ENCODE data around the gene MAP4. TPM values are rescaled to one million over a fixed set of nuclear protein-coding genes. Genes with fewer than 3 reads are reported as not detected.
A peak's percentile ranks its signal among the peaks of the same experiment; 100 is the strongest.

The MAP4 gene
- total RNA-seq, 4 donors from 2014 or later: 214 to 351 (median 231) TPM

DNA sequence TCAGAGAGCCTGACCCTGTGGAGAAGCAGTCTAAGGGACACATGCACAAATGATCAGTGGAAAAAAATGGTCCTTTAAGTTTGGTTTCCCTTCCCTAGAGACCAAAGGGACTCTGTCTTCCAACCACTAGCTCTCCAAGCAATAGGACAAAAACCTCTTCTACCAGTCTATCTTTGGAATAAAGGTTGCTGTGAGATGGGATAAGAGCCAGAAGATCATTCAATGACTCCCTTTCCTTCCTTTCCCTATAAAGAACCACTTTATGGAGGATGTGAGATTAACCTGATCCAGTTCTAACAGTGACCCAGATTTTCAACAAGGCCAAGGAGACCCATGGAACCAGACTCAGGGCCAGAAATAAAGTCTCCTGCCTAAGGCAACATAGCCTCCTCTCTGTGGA lies 138.5 kb downstream of the MAP4 start:
- TF ChIP-seq POLR2AphosphoS5 (IDR thresholded peaks at IDR 0.05) (no peak), CTCF (IDR thresholded peaks at IDR 0.05) (no peak), POLR2A (IDR thresholded peaks at IDR 0.05) (no peak), EP300 (IDR thresholded peaks at IDR 0.05) (no peak)
- Histone ChIP-seq H3K27me3 (no peaks in the 10 kb centered on the region), H3K9me3 (no peaks in the 10 kb centered on the region), H3K4me1 (peaks cover 0 to 11% (median 0%) of the 10 kb centered on the region in 3 donors), H3K36me3 (peaks cover 4 to 52% of the 10 kb centered on the region in 2 donors), H3K27ac (peak overlapping the region in 1 of 4 donors; percentile 28), H3K4me3 (no peak overlapping the region)
- ATAC-seq: no peak

DNA sequence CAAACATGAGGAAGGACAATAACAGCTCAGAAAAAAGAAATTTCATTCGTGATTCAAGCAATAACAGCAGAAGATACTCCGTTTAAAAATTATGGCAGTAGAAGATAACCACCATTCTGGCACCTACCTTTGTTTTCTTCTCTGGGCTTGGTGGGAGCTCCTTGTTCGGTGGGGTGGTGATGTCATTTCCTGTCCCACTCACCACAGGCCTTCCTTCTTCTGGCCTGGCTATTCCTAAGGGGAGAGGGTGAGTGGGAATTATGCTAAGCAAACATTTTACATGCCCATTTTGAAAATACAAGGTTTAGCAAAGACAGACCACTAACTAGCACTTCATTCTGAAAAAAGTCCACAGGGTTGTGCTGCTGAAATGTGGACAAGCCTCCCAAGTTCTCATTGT lies 138.9 kb downstream of the MAP4 start:
- Histone ChIP-seq H3K27ac (peak overlapping the region in 1 of 4 donors; percentile 28), H3K27me3 (no peaks in the 10 kb centered on the region), H3K36me3 (peaks cover 4 to 53% of the 10 kb centered on the region in 2 donors), H3K4me3 (no peak overlapping the region), H3K9me3 (no peaks in the 10 kb centered on the region), H3K4me1 (peaks cover 0 to 11% (median 0%) of the 10 kb centered on the region in 3 donors)
- 64% methylated on average over 3 of the region's 3 CpGs for WGBS, 2 donors (ENCODE audit: low coverage in 1 of 2)
- no peak for ATAC-seq
- TF ChIP-seq POLR2AphosphoS5 (IDR thresholded peaks at IDR 0.05) (no peak), CTCF (IDR thresholded peaks at IDR 0.05) (no peak), EP300 (IDR thresholded peaks at IDR 0.05) (no peak), POLR2A (IDR thresholded peaks at IDR 0.05) (no peak)

DNA sequence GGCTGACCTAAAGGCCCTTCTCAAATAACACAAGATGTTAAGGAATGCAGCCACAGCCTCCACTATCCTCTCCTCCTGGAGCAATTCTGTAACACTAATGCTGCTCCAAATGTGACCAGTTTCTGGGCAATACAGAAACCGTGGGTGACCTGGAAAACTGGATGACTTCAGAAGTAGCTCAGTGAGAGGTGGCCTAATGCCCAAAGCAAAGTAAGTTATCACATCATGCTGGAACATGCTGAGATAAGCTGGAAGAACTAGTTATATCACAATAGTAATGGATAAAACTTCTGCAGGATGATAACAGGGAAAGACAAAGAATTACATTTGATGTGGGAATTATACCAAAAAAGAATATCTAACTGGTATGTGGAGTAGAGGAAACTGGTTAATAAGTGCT lies 141.3 kb downstream of the MAP4 start:
- no peaks in the 10 kb centered on the region for H3K27me3 ChIP-seq
- TF ChIP-seq POLR2AphosphoS5 (IDR thresholded peaks at IDR 0.05): no peak
- no peak for TF ChIP-seq CTCF (IDR thresholded peaks at IDR 0.05)
- peaks cover 4 to 76% of the 10 kb centered on the region in 2 donors for H3K36me3 ChIP-seq
- WGBS, 2 donors (ENCODE audit: low coverage in 1 of 2): 71 to 83% methylated on average over 1 of the region's 1 CpG
- no peak for ATAC-seq
- H3K4me1 ChIP-seq: peaks cover 0 to 11% (median 0%) of the 10 kb centered on the region in 3 donors
- no peaks in the 10 kb centered on the region for H3K9me3 ChIP-seq
- H3K27ac ChIP-seq: no peak overlapping the region
- H3K4me3 ChIP-seq: no peak overlapping the region

- Histone ChIP-seq H3K4me1 (peaks cover 0 to 11% (median 0%) of the 10 kb centered on the region in 3 donors), H3K4me3 (no peak overlapping the region), H3K9me3 (no peaks in the 10 kb centered on the region), H3K27ac (no peak overlapping the region), H3K27me3 (no peaks in the 10 kb centered on the region), H3K36me3 (peaks cover 4 to 81% of the 10 kb centered on the region in 2 donors)
- WGBS, 2 donors (ENCODE audit: low coverage in 1 of 2): 86 to 100% methylated on average over 2 of the region's 2 CpGs
- ATAC-seq: no peak
- TF ChIP-seq EP300 (IDR thresholded peaks at IDR 0.05) (no peak), POLR2AphosphoS5 (IDR thresholded peaks at IDR 0.05) (no peak), CTCF (IDR thresholded peaks at IDR 0.05) (no peak), POLR2A (IDR thresholded peaks at IDR 0.05) (no peak)
Measured at GRCh38 chr3:47874438-47874837, 141.8 kb downstream of the MAP4 start.

- Histone ChIP-seq H3K27me3 (no peaks in the 10 kb centered on the region), H3K9me3 (no peaks in the 10 kb centered on the region), H3K36me3 (peaks cover 4 to 96% of the 10 kb centered on the region in 2 donors), H3K4me3 (no peak overlapping the region), H3K4me1 (peaks cover 0 to 7% (median 0%) of the 10 kb centered on the region in 3 donors), H3K27ac (no peak overlapping the region)
- no peak for ATAC-seq
- TF ChIP-seq POLR2A (IDR thresholded peaks at IDR 0.05) (no peak), POLR2AphosphoS5 (IDR thresholded peaks at IDR 0.05) (no peak), EP300 (IDR thresholded peaks at IDR 0.05) (no peak), CTCF (IDR thresholded peaks at IDR 0.05) (no peak)
- WGBS, 2 donors (ENCODE audit: low coverage in 1 of 2): 25 to 62% methylated on average over 1 to 4 of the region's 4 CpGs
Measured at GRCh38 chr3:47872916-47873315, 143.3 kb downstream of the MAP4 start.

Measured in gastroesophageal sphincter (tissue), 4 donors.